CD4-positive, alpha-beta T cell (primary cell): ENCODE data around the gene METTL1. TPM values are rescaled to one million over a fixed set of nuclear protein-coding genes. Genes with fewer than 3 reads are reported as not detected.
A peak's percentile ranks its signal among the peaks of the same experiment; 100 is the strongest.

Source experiments
- ATAC-seq: fragments of 200-7000 bp; cut with Tn5 transposase; one replicate; pipeline ENCODE4 v1.10.0; 2022; ENCODE audit warnings: mild to moderate bottlenecking; ENCODE audit not compliant: poor library complexity
- CTCF ChIA-PET: fragments of 350-600 bp; sonication (Branson Sonifier 250); formaldehyde crosslinking; loops from one replicate; lab custom pipeline; 2021; ENCODE audit warnings: antibody characterized with exemption, inconsistent platforms; lab: Charles Lee
- POLR2A ChIA-PET: fragments of 350-600 bp; sonication (Branson Sonifier 250); formaldehyde crosslinking; loops from one replicate; lab custom pipeline; 2021; ENCODE audit warnings: antibody characterized with exemption, inconsistent platforms; lab: Charles Lee
- DNase-seq, 14 experiments: peaks; one replicate each; pipeline ENCODE4 v3.0.0-alpha.2; 2013 to 2020; ENCODE audit warnings: mixed read lengths in 2 of 14
- H3K27ac ChIP-seq, 2 donors: one replicate each; pipeline versions ENCODE4 v1.5.1 to v1.7.0; 2013; ENCODE audit warnings: low read length in 2 of 2, low read depth in 1 of 2, mild to moderate bottlenecking in 1 of 2
- H3K27me3 ChIP-seq, 2 experiments: 1 replicate in 1 of 2; 2 replicates in 1 of 2; pipeline versions ENCODE4 v1.6.1 to v1.7.0; 2013; ENCODE audit warnings: low read length in 2 of 2, control low read depth in 1 of 2, mild to moderate bottlenecking in 1 of 2, moderate library complexity in 1 of 2; ENCODE audit not compliant: insufficient read depth in 2 of 2, control insufficient read depth in 1 of 2
- H3K36me3 ChIP-seq: one replicate; pipeline ENCODE4 v1.6.1; 2013; ENCODE audit warnings: low read length, control low read depth; ENCODE audit not compliant: insufficient read depth
- H3K4me1 ChIP-seq: one replicate; pipeline ENCODE4 v1.6.1; 2013; ENCODE audit warnings: low read length, control low read depth; ENCODE audit not compliant: insufficient read depth
- H3K4me3 ChIP-seq: one replicate; pipeline ENCODE4 v1.5.1; 2013; ENCODE audit warnings: mild to moderate bottlenecking, low read length, moderate library complexity
- H3K9me3 ChIP-seq, 2 experiments: 1 replicate in 1 of 2; 2 replicates in 1 of 2; pipeline versions ENCODE4 v1.6.1 to v1.7.0; 2013; ENCODE audit warnings: low read length in 2 of 2, mild to moderate bottlenecking in 2 of 2, control low read depth in 1 of 2, moderate library complexity in 1 of 2; ENCODE audit not compliant: control insufficient read depth in 1 of 2, insufficient read depth in 1 of 2
- H3K27ac Mint-ChIP-seq: one replicate; pipeline ENCODE4 v1.8.0; 2020; ENCODE audit warnings: mixed read lengths
- H3K27me3 Mint-ChIP-seq: one replicate; pipeline ENCODE4 v1.8.0; 2021; ENCODE audit warnings: mixed read lengths
- H3K36me3 Mint-ChIP-seq: one replicate; pipeline ENCODE4 v1.8.0; 2021; ENCODE audit warnings: low read depth, mixed read lengths
- H3K4me1 Mint-ChIP-seq: one replicate; pipeline ENCODE4 v1.8.0; 2021; ENCODE audit warnings: low read depth, mixed read lengths
- H3K4me3 Mint-ChIP-seq: one replicate; pipeline ENCODE4 v1.8.0; 2020; ENCODE audit warnings: mild to moderate bottlenecking, mixed read lengths
- H3K9me3 Mint-ChIP-seq: one replicate; pipeline ENCODE4 v1.8.0; 2020; ENCODE audit warnings: mixed read lengths
- intact Hi-C, 2 experiments: fragments of 100-400 bp; cut with DNase I in 1 of 2; cut with micrococcal nuclease in 1 of 2; formaldehyde crosslinking; loops; one replicate each; pipeline versions ENCODE4 v1.15.1 to v1.9.0; 2023 to 2025; cut with DNase I, micrococcal nuclease
- total RNA-seq, 174 experiments: library from RNA in 2 of 174; stranded (reverse) in 2 of 174; gene quantifications; one replicate each; pipeline ENCODE4 v1.2.3 and lab custom pipeline; 2021 to 2026
- TF ChIP-seq, protein P1 (sequence below): fragments of 200-600 bp; IDR thresholded peaks from one replicate; pipeline ENCODE4 v1.8.0; 2022; ENCODE audit warnings: antibody characterized with exemption, mild to moderate bottlenecking

METTL1 gene
- total RNA-seq, 2 experiments from 2014 or later: 9.3 to 12.0 TPM

GRCh38 chr12:57756406-57757341 lies 15.2 kb downstream of the METTL1 start:
- H3K27ac Mint-ChIP-seq: peak overlapping the region; percentile 93
- H3K9me3 Mint-ChIP-seq: no peaks in the 10 kb centered on the region
- no peaks in the 10 kb centered on the region for H3K27me3 Mint-ChIP-seq
- Histone ChIP-seq H3K4me1 (peaks cover 51% of the 10 kb centered on the region), H3K9me3 (no peaks in the 10 kb centered on the region), H3K27ac (peak overlapping the region in 1 of 2 donors; percentile 63), H3K27me3 (no peaks in the 10 kb centered on the region), H3K4me3 (peak overlapping the region; percentile 61), H3K36me3 (peaks cover 17% of the 10 kb centered on the region)
- peaks cover 58% of the 10 kb centered on the region for H3K4me1 Mint-ChIP-seq
- TF ChIP-seq, protein P1, sequence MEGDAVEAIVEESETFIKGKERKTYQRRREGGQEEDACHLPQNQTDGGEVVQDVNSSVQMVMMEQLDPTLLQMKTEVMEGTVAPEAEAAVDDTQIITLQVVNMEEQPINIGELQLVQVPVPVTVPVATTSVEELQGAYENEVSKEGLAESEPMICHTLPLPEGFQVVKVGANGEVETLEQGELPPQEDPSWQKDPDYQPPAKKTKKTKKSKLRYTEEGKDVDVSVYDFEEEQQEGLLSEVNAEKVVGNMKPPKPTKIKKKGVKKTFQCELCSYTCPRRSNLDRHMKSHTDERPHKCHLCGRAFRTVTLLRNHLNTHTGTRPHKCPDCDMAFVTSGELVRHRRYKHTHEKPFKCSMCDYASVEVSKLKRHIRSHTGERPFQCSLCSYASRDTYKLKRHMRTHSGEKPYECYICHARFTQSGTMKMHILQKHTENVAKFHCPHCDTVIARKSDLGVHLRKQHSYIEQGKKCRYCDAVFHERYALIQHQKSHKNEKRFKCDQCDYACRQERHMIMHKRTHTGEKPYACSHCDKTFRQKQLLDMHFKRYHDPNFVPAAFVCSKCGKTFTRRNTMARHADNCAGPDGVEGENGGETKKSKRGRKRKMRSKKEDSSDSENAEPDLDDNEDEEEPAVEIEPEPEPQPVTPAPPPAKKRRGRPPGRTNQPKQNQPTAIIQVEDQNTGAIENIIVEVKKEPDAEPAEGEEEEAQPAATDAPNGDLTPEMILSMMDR: peak; percentile 69
- peak overlapping the region; percentile 92 for H3K4me3 Mint-ChIP-seq
- DNase-seq (peak; percentile 57 to 86 (median 66)), ATAC-seq (peak; percentile 15)
- intact Hi-C loops: loop anchor here (1.0 to 5.0 kb wide), 5 partner anchors 9 to 76 kb away; partner anchors contain the start of gene TSFM (in 1 of the 2)
- ChIA-PET POLR2A (interaction anchor here (1.2 to 4.1 kb wide), 9 partner anchors 10 to 140 kb away, joined by 3 to 28 read pairs (median 9); partner anchors contain the start of genes CTDSP2, CYP27B1, EEF1AKMT3 and METTL1), CTCF (interaction anchor here (0.9 to 2.5 kb wide), 16 partner anchors 9 to 173 kb away, joined by 3 to 20 read pairs (median 6); partner anchors contain the start of genes CYP27B1, EEF1AKMT3, METTL1 and TSFM)
- H3K36me3 Mint-ChIP-seq: peaks cover 40% of the 10 kb centered on the region

GRCh38 chr12:57755454-57756372 lies 16.2 kb downstream of the METTL1 start:
- Histone ChIP-seq H3K9me3 (no peaks in the 10 kb centered on the region), H3K4me3 (peak overlapping the region; percentile 61), H3K27ac (peak overlapping the region in 1 of 2 donors; percentile 63), H3K4me1 (peaks cover 60% of the 10 kb centered on the region), H3K27me3 (no peaks in the 10 kb centered on the region), H3K36me3 (peaks cover 18% of the 10 kb centered on the region)
- peak in 10 of 14 experiments; percentile 29 to 78 (median 43) for DNase-seq
- Mint-ChIP-seq H3K27me3 (no peaks in the 10 kb centered on the region), H3K4me3 (peak overlapping the region; percentile 92), H3K9me3 (no peaks in the 10 kb centered on the region), H3K4me1 (peaks cover 68% of the 10 kb centered on the region), H3K36me3 (peaks cover 50% of the 10 kb centered on the region), H3K27ac (peak overlapping the region; percentile 93)
- TF ChIP-seq, protein P1: no peak
- POLR2A ChIA-PET: interaction anchor here (0.6 to 4.1 kb wide), 10 partner anchors 11 to 141 kb away, joined by 3 to 28 read pairs (median 8); partner anchors contain the start of genes CTDSP2, CYP27B1, EEF1AKMT3 and METTL1
- CTCF ChIA-PET: interaction anchor here (1.0 to 2.5 kb wide), 12 partner anchors 8 to 172 kb away, joined by 3 to 20 read pairs (median 8); partner anchors contain the start of genes CYP27B1, EEF1AKMT3, METTL1 and TSFM
- intact Hi-C loops: loop anchor here (1.0 to 5.0 kb wide), 4 partner anchors 10 to 77 kb away; partner anchors contain the start of gene TSFM (in 1 of the 2)
- no peak for ATAC-seq
